ENCODE results near the gene PPT1.
"Not testable (repeated sequence)": the region's sequence is repeated elsewhere in the genome, so short reads cannot be mapped to it uniquely, and the experiment has no call there.

The PPT1 gene

DNA sequence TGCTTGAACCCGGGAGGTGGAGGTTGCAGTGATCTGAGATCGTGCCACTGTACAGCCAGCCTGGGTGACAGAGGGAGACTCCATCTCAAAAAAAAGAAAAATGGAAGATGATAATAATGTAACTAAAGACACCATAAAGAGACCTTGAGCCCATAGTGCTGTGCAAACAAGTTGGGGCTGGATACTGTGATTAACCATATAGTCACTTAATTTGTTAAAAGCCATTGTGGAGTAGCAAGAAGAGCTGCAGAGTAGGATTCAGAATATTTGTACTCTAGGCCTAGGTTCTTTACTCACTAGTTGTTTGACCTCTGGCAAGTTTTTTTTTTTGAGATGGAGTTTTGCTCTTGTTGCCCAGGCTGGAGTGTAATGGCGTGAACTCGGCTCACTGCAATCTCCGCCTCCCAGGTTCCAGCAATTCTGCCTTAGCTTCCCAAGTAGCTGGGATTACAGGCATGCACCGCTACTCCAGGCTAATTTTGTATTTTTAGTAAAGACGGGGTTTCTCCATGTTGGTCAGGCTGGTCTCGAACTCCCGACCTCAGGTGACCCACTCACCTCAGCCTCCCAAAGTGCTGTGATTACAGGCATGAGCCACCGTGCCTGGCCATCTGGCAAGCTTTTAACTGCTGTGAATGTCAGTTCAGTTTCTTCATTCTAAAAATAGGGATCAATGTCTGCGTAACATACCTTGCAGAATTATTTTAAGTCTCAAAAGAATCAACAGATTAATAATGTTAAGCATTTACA is 43.7 kb downstream of the PPT1 start:
- no peak for ATAC-seq

DNA sequence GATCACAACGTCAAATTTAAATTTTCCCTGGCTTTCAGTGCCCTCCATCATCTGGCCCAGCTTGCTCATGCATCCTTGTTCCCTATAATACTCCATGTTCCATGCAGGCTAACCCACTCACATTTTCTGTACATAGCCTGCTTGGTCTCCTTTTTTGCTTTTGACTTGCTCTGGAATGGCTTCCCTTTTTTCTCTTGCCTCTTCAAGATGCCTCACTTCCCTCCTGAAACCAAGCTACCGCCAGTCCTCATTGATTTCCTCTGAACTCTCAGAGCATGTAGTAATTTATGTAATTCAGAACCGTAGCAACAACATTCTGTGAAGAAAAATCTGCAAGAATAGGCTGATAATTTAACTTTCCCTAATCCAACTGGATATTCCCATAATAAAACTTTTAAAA is 46.2 kb downstream of the PPT1 start:
- ATAC-seq, result no peak

DNA sequence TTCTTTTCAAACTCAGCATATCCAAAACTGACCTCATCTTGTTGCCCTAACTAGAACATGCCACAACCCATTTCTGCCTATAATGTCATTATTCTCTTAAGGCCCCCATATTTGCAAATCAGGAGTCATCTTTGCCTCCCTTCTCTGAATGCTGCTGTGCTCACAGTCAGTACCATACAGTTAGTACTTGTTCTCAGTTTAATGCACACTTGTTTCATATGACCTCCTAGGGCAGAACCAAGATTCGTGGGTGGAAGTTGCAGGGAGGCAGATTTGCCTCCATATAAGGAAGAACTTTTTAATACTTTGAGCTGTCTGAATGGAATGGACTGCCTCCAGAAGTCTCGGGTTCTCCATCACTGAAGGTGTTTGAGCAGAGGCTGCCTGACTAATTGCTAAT is 47.3 kb downstream of the PPT1 start:
- ATAC-seq, result peak; percentile 24 to 44

DNA sequence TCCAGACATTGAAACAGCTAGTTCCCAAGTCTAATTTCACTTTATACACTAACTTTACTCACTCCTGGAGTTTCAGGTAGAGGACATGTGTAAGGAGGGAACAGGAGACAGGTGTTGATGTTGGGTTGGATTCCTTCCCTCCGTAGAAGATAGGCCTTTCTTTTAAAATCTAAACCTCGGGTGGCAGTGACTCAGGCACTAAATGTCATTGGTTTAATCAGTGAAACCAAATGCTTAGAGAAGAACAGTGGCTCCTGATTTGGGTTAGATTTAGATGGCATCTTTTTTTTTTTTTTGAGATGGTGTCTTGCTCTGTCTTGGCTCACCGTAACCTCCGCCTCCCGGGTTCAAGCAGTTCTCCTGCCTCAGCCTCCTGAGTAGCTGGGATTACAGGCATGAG is 49.3 kb downstream of the PPT1 start:
- ATAC-seq, result peak; percentile 65 to 66

DNA sequence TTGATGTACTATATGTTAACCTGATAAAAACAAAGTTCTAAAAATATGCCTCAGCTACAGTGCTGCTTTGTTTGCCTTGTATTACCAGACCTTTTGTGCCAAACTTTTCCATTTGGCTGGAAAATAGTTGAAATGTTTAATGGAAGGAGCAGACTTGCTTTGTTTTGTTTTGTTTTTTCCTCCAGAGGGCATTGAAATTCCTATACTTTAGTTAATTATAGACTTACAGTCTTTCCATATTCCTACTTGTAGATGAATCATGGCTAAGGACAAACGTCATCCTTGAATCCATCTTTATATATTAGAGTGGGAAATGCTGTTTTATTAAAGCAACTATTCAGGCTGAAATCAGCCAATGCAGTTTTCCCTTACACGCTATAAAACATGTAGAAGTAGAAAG is 49.8 kb downstream of the PPT1 start:
- ATAC-seq, result no peak

DNA sequence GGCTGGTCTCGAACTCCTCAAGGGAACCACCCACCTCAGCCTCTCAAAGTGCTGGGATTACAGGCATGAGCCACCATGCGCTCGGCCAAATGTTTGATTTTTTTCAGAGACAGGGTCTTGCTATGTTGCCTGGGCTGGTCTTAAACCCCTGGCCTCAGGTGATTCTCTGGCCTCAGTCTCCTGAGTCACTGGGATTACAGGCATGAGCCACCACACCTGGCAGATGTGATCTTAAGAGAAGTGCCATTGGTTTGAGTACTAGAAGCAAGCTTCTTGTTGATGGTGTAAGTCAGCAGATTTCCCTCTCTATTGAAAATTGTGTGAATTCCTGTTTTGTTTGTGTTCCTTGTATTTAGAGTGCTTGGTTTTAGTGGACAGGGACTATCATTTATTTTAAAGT is 51.3 kb downstream of the PPT1 start:
- ATAC-seq, result no peak

DNA sequence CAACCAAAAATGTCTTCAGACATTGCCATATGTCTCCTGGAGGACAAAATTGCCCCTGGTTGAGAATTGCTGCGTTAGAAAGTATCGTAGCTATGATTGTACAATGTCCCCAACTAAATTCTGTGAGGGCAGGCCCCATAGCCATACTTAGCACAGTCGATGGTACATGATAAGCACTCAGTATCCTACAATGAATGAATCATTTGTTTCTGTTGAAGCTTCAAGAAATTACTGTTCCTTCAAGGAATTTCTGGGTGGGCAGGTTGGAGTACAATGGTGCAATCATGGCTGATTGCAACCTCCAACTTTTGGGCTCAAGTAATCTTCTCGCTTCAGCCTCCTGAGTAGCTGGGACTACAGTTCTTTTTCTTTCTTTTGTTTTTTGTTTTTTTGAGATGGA is 51.9 kb downstream of the PPT1 start:
- ATAC-seq, result no peak

DNA sequence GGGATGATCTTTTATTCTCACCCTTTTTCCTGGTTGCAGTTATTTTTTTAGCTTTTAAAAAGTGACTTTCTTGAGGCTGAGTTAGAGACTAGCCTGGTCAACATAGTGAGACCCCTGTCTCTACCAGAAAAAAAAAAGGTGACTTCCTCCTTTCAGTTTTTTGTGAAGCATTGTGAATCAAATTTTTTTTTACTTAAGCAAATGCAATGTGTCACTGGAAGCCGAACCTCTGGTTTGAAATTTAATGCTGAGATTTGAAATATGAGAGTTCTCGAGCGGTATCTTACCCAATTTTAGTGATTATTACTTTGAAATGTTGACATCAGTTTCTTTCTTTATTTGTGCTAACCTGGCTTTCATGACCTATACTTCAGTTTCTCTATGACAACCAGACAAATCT is 52.9 kb downstream of the PPT1 start:
- ATAC-seq, result no peak

DNA sequence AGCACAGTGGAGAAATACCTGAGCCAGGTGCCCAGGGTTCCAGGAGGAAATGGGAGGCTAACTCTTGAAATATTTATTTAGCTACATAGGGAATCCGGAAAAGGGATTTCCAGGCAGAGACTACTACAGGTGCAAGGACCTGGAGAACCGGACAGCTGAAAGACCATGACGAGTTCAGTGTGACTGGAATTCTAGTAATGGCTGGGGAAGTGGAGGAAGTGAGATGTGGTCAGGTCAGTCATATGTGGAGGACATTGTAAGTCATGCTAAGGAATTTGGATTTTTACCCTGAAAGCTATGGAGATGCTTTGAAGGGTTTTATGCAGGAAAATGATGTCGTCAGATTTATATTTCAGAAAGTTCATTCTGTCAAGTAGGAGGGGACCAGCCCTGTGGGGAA is 54.7 kb downstream of the PPT1 start:
- no peak for ATAC-seq

DNA sequence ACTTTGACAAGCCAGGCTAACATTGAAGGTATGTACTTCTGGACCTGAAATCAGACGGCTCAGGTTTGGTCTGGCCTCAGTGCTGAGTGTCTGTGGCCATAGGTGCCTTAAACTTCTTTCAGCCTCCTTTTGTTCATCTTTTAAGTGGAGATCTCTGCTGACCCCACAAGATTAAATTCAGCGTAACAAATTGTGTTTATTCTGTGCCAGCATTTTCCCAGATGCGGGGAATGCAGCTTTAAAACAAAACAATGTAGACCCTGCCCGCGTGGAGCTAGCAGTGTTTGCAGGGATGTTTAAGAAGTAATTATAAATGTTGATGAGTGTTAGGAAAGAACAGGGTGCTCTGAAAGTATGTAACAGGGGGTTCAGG is 55.6 kb downstream of the PPT1 start:
- no peak for ATAC-seq

DNA sequence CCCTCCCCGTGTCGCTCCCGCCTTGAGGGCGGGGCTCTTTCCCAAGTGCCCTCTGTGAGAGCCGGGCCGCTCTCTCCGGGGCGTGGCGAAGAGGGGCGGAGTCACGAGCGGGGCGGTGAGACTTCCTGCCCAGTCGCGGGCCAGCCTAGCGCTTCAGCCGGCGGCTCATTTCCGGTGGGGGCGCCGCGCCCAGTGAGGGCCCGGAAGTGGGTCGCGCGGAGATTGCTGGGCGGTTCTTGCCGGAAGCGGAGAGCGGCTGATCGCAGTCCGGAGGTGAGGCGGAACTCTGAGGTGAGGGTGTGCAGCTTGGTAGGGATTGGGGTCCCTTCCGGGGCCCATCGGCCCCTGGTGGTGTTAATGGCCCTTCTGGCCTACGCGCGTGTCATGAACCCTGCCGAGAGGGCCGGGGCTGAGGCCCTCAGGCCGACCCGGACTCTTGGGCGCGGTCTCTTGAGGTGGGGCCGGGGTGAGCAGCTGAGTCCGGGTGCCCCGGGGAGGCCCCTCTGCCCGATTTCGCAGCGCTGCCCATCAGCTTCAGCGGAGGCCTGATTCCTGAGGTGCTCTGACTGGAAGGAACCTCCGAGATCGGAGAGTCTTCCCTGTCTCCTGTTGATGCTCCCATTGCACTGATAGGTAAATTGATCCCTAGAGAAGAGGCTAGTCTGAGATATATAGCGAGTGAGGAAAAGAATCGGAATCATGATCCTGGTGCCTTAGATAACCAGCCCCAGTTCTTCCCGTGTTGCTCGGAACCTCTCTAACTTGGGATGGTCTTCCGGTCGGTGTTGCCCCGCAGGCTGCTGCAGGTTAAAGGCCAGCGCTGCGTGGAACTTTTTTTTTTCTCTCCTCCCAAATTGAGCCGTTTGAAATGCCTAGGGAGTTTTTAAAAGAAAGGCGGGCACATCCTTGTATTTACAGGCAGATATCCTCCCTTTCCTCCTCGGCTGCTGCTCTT is 56.3 kb downstream of the PPT1 start, which contains the start of gene CAP1:
CAP1 (plus strand) TSS at position 219 of the 955 bp plus-strand sequence. CDS start 18,618 bp downstream, outside the sequence.
- ATAC-seq, result peak; percentile 91 to 93

DNA sequence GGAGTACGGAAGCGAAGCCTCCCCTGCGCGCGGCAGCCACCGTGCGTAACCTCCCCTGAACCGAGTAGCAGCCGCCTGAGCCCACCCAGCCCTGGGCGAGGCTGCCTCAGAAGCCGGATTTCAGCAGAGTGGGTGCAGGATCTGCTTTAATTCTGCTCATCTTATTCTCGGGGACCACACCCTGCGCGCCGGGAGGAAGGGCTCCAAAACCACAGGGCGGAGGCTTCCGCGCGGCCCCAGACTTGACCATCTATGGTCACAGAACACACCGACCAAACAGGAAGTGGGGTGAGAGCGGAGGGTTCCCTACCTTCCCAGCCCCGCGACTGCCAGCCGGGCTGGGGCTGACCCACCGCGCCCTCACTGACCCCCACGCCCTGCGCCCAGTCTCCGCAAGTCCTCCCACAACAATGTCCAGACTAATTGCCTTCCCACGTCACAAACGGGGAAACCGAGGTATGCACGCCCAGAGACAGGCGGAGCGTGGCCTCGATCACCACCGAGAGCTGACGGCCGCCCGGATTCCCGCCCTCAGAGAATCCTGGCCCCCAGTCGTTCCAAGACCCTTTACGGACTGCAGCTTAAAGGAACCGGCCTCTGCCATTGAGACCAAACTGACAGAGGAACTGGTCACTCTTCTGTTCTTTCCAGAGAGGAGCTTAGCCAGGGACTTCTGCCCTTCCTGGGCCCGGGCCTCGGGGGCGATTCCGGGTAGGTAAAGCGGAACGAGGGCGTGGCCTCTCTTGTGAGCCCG is 57.1 kb downstream of the PPT1 start:
- peak; percentile 18 to 26 for ATAC-seq

DNA sequence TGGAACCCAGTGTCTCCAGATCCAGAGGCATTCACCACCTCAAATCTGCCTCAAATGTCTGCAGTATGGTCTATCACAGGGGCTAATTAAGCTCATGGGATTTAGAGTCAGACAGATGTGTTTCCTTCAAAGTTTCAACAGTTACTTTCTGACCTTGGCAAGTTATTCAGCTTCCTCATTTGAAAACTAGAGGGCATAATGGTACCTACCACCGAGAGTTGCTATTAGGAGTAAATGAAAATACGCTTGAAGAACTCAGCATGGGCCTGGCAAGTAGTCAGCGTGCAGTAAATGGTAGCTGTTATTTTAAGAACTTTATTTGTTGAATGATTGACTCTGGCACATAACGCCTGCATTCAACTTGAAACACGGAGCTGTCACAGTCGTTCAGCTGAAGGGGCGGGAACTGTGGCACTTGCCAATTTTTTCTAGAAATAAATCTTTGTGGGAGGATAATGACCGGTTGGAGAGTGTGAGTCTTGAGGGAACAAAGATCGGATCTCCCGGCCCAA is 57.8 kb downstream of the PPT1 start:
- no peak for ATAC-seq

DNA sequence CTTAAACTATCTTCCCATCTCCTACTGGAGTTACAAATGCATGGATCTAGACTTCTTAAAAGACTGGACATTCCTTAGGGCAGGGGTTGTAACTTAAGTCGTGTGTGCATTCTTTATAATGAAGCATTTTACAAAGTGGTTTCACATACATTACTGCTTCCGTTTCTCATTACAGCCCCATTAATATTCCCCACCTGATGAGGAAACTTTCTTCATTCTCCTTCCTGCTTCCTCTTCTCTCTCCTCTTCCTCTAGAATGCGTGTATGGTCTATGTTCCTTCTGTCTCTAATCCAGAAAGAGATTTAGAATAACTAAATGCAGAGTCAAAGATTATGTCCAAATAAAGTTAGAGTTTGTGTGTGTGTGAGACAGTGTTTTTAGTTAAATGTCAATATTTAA is 58.4 kb downstream of the PPT1 start:
- ATAC-seq, result no peak

DNA sequence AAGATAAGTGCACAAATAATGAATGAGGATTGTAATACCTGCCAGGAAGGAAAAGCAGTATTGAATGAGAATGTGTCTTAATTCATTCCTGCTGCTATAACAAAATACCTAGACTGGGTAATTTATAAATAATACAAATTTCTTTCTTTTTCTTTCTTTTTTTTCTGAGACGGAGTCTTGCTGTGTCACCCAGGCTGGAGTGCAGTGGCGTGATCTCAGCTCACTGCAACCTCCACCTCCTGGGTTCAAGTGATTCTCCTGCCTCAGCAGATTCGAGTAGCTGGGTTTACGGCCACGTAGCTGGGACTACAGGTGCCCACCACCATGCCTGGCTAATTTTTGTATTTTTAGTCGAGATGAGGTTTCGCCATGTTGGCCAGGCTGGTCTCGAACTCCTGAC is 59.8 kb downstream of the PPT1 start:
- ATAC-seq, result not testable (repeated sequence)

DNA sequence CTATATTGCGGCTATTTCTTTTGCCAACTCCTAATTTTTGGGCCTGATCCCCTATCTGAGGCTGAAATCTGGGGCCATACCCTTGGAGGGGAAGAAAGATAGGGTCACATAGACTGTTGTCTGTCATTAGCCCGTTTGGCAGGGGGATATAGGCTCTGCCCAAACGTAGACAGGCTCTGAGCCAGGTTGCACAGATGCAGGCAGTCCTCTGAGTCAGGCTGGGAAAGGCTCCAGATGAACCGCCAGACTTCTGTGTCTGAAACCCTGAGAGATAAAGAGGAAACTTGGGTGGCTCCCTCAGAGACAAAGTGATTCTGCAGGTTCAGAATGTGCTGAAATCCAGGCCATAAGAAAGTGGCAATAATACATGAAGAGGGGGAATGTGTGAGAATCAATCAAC is 60.5 kb downstream of the PPT1 start:
- no peak for ATAC-seq

DNA sequence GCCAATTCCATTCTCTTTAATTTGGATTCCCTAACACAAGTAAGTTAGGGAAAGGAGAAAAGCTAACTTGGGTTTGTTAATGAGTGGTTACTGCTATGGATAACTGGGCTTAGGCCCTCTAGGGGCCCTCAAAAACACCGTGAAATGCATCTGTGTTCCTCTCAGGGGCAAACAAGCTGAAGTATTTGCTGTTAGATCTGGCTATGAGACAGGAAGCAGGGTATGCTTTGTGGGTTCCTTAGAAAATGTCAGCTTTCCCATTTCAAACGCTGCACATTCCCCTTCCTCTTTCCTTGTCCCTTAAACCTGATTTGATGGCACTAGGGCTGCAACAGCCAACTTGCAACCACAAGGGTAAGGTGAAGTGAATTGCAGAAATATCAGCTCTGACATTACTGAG is 62.2 kb downstream of the PPT1 start:
- ATAC-seq, result no peak

DNA sequence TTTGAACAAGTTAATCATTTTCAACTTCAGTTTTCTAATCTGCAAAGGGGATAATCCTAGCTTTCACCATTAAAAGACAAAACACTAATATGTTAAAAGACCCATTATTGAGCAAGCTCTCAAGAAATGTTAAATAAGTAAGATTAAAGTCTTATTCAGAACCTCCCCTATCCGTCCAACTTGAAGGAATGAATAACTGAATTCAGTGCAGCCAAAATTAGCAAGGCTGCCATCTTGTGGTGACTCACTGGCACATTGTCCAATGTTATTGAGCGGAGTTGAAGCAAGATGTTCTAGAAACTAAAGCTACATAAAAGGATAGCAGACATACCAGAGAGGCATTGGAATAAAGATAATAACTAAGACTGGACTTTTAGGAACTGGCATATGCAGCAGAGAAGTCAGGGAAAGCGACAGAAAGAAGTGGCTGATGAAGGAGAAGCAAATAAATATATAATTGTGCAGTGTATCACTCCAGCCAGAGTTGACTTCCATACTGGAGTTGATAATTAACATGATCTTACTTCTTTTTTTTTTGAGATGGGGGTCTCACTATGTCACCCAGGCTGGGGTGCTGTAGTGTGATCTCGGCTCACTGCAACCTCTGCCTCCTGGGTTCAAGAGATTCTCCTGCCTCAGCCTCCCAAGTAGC is 64.7 kb downstream of the PPT1 start:
- ATAC-seq, result peak in 1 of 2 donors; percentile 49

DNA sequence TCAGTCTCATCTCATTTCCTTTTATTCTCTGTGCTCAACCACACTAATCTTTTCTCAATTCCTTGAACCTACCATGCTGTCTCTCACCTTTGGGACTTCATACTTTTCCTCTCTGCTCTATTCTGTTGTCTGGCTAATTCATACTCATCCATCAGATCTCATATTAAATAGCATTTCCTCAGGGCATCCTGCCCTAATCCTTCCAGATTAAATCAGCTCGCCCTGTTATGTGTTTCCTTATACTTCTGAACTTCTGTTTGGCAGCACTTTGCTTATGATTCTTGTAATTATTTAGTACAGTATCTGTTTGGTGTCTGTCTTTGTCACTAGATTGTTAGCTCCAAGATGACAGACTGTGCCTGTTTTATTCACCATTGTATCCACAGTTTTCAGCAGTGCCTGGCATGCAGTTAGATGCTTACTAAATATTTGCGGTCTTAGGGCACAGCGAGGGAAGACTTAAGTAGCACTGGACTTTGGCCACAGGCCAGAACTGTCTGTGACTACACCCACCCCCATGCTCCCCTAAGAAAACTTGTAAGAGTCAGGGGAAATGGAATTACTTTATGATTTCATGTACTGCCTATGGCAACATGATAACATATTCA is 66.4 kb downstream of the PPT1 start:
- ATAC-seq, result no peak

DNA sequence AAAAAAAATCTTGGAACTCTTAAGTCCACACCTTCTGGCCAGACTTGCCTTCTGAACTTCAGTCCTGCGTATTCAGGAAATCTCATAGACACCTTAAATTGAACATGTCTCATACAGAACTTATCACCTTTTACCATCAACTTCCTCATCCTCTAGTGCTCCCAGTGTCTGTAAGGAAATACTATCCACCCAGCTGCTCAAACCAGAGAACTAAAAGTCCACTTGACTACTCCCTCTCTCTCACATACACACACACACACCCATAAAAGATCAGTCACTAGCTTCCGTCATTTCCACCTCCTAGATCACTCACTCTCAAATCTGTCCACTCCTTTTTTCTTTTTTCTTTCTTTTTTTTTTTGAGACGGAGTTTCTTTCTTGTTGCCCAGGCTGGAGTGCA is 67.4 kb downstream of the PPT1 start:
- ATAC-seq, result no peak

DNA sequence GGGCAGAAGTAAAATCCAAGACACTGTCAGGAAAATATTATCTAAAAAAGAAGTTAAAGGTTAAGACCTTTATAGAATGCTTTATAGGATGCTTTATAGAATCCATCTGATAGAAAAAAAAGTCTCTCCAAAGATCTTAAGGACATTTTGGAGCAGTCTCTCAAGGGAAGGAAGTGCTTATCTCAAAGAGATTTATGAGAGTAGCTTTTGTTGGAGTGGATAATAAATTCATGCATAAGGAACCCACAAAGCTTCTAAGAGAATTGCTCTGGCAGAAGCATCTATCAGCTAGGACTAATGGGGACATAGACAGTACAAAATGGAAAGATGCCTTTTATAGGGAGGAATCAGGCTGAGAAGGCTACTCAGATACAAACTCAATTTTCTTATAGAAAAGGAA is 69.4 kb downstream of the PPT1 start:
- ATAC-seq, result no peak

DNA sequence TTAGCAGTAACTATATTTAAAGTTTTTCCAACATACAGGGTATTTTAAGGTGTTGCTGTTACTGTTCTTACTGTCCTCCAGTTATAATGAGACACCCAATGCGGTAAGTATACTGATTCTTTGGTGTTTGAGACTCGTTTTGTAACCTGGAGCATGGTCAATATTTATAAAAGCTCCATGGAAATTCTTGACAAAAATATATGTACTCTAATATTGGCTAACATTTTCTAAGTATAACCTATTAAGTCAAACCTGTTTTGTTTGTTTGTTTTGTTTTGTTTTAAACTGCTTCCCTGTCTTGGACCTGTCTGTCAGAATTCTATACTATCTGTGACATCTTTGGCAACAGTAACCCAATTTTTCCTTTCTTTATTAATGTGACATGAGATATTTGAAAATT is 72.4 kb downstream of the PPT1 start:
- ATAC-seq, result no peak
